HCT116 (cell line): ENCODE results near the gene TIAM2. TPM values are rescaled to one million over a fixed set of nuclear protein-coding genes. Genes with fewer than 3 reads are reported as not detected.

ENCODE experiments used
- ATAC-seq: fragments of 200-7000 bp; cut with Tn5 transposase; 2 replicates; pipeline ENCODE4 v1.9.1; 2020; ENCODE audit warnings: mild to moderate bottlenecking, moderate library complexity
- BruUV-seq: library from RNA; stranded (reverse); fragments of 400-500 nt; replicated peaks from 2 replicates; lab custom pipeline; 2021; lab: Mats Ljungman, UMichigan
- CTCF ChIA-PET: fragments of 300-600 bp; sonication (Branson Sonifier 250); formaldehyde crosslinking; loops from one replicate; lab custom pipeline; 2021; ENCODE audit warnings: antibody characterized with exemption; lab: Charles Lee
- POLR2A ChIA-PET: fragments of 300-600, 350-600 bp; sonication (Branson Sonifier 250); formaldehyde crosslinking; loops from one replicate; lab custom pipeline; 2021; ENCODE audit warnings: antibody characterized with exemption; lab: Charles Lee
- RAD21 ChIA-PET, 2 experiments: fragments of 300-600 bp; sonication (Branson Sonifier 250); formaldehyde crosslinking; loops; one replicate each; lab custom pipeline; 2023; ENCODE audit warnings: low total read pairs in 2 of 2; ENCODE audit not compliant: uncharacterized antibody in 2 of 2, unreplicated experiment in 2 of 2, low non-redundant PET in 1 of 2; lab: Charles Lee
- DNase-seq: peaks from one replicate; pipeline ENCODE4 v3.0.0-alpha.2; 2010; ENCODE audit warnings: low read depth, low spot score
- H2AFZ ChIP-seq: fragments of 200-600 bp; shearing (Covaris generic), sonication (generic); 2 replicates; pipeline ENCODE4 v1.6.1; 2017; ENCODE audit warnings: low read depth, mixed run types, mixed read lengths, antibody characterized with exemption, low read length; ENCODE audit not compliant: poor library complexity, severe bottlenecking
- H3K27ac ChIP-seq: 2 replicates; pipeline ENCODE4 v1.5.1; 2012; ENCODE audit warnings: low read depth, low read length
- H3K27me3 ChIP-seq: fragments of 200-600 bp; sonication (generic); 2 replicates; pipeline ENCODE4 v1.6.1; 2016; ENCODE audit warnings: mixed run types, low read length, mixed read lengths; ENCODE audit not compliant: insufficient read depth
- H3K36me3 ChIP-seq, 2 experiments: fragments of 200-500 bp in 1 of 2; fragments of 200-600 bp in 1 of 2; sonication (Bioruptor generic) in 1 of 2; sonication (generic) in 1 of 2; 2 replicates each; pipeline versions ENCODE4 v1.5.1 to v1.6.1; 2014 to 2016; ENCODE audit warnings: low read length in 2 of 2, inconsistent platforms in 1 of 2, mixed read lengths in 1 of 2, mixed run types in 1 of 2; ENCODE audit not compliant: insufficient read depth in 2 of 2, control insufficient read depth in 1 of 2
- H3K4me1 ChIP-seq, 2 experiments: fragments of 200-600 bp in 1 of 2; sonication (generic) in 1 of 2; 2 replicates each; pipeline versions ENCODE4 v1.5.1 to v1.6.1; 2012 to 2017; ENCODE audit warnings: low read length in 2 of 2, inconsistent platforms in 1 of 2, mild to moderate bottlenecking in 1 of 2, mixed read lengths in 1 of 2, mixed run types in 1 of 2, moderate library complexity in 1 of 2; ENCODE audit not compliant: insufficient read depth in 2 of 2, control insufficient read depth in 1 of 2
- H3K4me2 ChIP-seq: fragments of 200-600 bp; sonication (generic); 2 replicates; pipeline ENCODE4 v1.6.1; 2017; ENCODE audit warnings: mixed run types, low read length, mixed read lengths
- H3K4me3 ChIP-seq, 2 experiments: fragments of 200-600 bp in 1 of 2; sonication (generic) in 1 of 2; replicated peaks in 1 of 2; 2 replicates each; pipeline ENCODE4 v1.5.1; 2011 to 2016; ENCODE audit warnings: low read length in 2 of 2, control low read depth in 1 of 2, low read depth in 1 of 2, mild to moderate bottlenecking in 1 of 2, mixed read lengths in 1 of 2, mixed run types in 1 of 2
- H3K79me2 ChIP-seq: fragments of 200-600 bp; sonication (generic); 2 replicates; pipeline ENCODE4 v1.6.1; 2017; ENCODE audit warnings: mild to moderate bottlenecking, mixed run types, low read length, moderate library complexity, mixed read lengths; ENCODE audit not compliant: insufficient read depth
- H3K9ac ChIP-seq: fragments of 200-600 bp; sonication (generic); 2 replicates; pipeline ENCODE4 v1.6.1; 2016; ENCODE audit warnings: low read length, mixed read lengths
- H3K9me2 ChIP-seq: fragments of 200-600 bp; sonication (generic), shearing (Covaris generic); 2 replicates; pipeline ENCODE4 v1.6.1; 2017; ENCODE audit warnings: mixed run types, mild to moderate bottlenecking, moderate library complexity; ENCODE audit not compliant: insufficient read depth
- H3K9me3 ChIP-seq, 2 experiments: fragments of 200-500 bp in 1 of 2; fragments of 200-600 bp in 1 of 2; sonication (Bioruptor generic) in 1 of 2; sonication (generic) in 1 of 2; 2 replicates each; pipeline ENCODE4 v1.6.1; 2014 to 2017; ENCODE audit warnings: low read length in 2 of 2, mixed read lengths in 2 of 2, inconsistent platforms in 1 of 2, low read depth in 1 of 2, mild to moderate bottlenecking in 1 of 2, mixed run types in 1 of 2, moderate library complexity in 1 of 2; ENCODE audit not compliant: control insufficient read depth in 1 of 2, insufficient read depth in 1 of 2
- H4K20me1 ChIP-seq: fragments of 200-600 bp; sonication (generic), shearing (Covaris generic); 2 replicates; pipeline ENCODE4 v1.6.1; 2017; ENCODE audit warnings: mixed run types, mild to moderate bottlenecking, moderate library complexity; ENCODE audit not compliant: insufficient read depth
- CBX3 ChIP-seq: IDR thresholded peaks from 2 replicates; pipeline ENCODE4 v1.6.1; 2012; ENCODE audit warnings: low read depth
- CEBPB ChIP-seq: IDR thresholded peaks from 2 replicates; pipeline ENCODE4 v1.6.1; 2012; ENCODE audit warnings: low read depth
- EGR1 ChIP-seq: IDR thresholded peaks from 2 replicates; pipeline ENCODE4 v1.6.1; 2012; ENCODE audit warnings: low read depth
- ELF1 ChIP-seq: IDR thresholded peaks from 2 replicates; pipeline ENCODE4 v1.6.1; 2012; ENCODE audit warnings: low read depth, borderline replicate concordance
- EZH2 ChIP-seq: fragments of 200-600 bp; sonication (generic); IDR thresholded peaks from 2 replicates; pipeline ENCODE4 v1.6.1; 2017; ENCODE audit warnings: antibody characterized with exemption, mixed run types
- FOSL1 ChIP-seq: IDR thresholded peaks from 2 replicates; pipeline ENCODE4 v1.6.1; 2012; ENCODE audit warnings: low read depth
- POLR2A ChIP-seq: IDR thresholded peaks from 2 replicates; pipeline ENCODE4 v1.7.0; 2011; ENCODE audit warnings: borderline replicate concordance; ENCODE audit not compliant: insufficient read depth, insufficient read length; ENCODE audit errors: extremely low read depth
- POLR2AphosphoS5 ChIP-seq: IDR thresholded peaks from 2 replicates; pipeline ENCODE4 v1.6.1; 2011; ENCODE audit warnings: mild to moderate bottlenecking, low read depth, low read length, moderate library complexity
- RAD21 ChIP-seq: IDR thresholded peaks from 2 replicates; pipeline ENCODE4 v1.6.1; 2012; ENCODE audit warnings: low read depth, mild to moderate bottlenecking
- SIN3A ChIP-seq: IDR thresholded peaks from 2 replicates; pipeline ENCODE4 v1.6.1; 2012; ENCODE audit warnings: low read depth
- SP1 ChIP-seq: IDR thresholded peaks from 2 replicates; pipeline ENCODE4 v1.6.1; 2012; ENCODE audit warnings: low read depth
- SRF ChIP-seq: IDR thresholded peaks from 2 replicates; pipeline ENCODE4 v1.6.1; 2012; ENCODE audit warnings: low read depth
- YY1 ChIP-seq: IDR thresholded peaks from 2 replicates; pipeline ENCODE4 v1.6.1; 2011; ENCODE audit warnings: low read length, low read depth, moderate library complexity, mild to moderate bottlenecking; ENCODE audit not compliant: insufficient replicate concordance; ENCODE audit errors: extremely low read depth
- ZFX ChIP-seq: fragments of 450-650 bp; IDR thresholded peaks from 2 replicates; pipeline ENCODE4 v1.6.1; 2017
- ZNF274 ChIP-seq: fragments of 200-500 bp; sonication (Bioruptor generic); IDR thresholded peaks from 2 replicates; pipeline ENCODE4 v1.6.1; 2014; ENCODE audit warnings: mild to moderate bottlenecking, low read depth, low read length, inconsistent platforms
- intact Hi-C: fragments of 100-400 bp; cut with micrococcal nuclease; formaldehyde crosslinking; loops from 2 replicates; pipeline ENCODE4 v1.10.0; 2022
- total RNA-seq: library from RNA; stranded (reverse); gene quantifications from one replicate; pipeline ENCODE4 v1.2.1, GENCODE V29; 2021; ENCODE audit not compliant: unreplicated experiment
- TF ChIP-seq, protein P1 (sequence below): IDR thresholded peaks from 2 replicates; pipeline ENCODE4 v1.6.1; 2011; ENCODE audit warnings: mild to moderate bottlenecking, low read length, moderate library complexity; ENCODE audit not compliant: insufficient replicate concordance; ENCODE audit errors: extremely low read depth
- TF ChIP-seq, protein P2 (sequence below): IDR thresholded peaks from 2 replicates; pipeline ENCODE4 v1.6.1; 2012

TIAM2 gene
- total RNA-seq, 1 experiment from 2014 or later, result 9.4 TPM

DNA sequence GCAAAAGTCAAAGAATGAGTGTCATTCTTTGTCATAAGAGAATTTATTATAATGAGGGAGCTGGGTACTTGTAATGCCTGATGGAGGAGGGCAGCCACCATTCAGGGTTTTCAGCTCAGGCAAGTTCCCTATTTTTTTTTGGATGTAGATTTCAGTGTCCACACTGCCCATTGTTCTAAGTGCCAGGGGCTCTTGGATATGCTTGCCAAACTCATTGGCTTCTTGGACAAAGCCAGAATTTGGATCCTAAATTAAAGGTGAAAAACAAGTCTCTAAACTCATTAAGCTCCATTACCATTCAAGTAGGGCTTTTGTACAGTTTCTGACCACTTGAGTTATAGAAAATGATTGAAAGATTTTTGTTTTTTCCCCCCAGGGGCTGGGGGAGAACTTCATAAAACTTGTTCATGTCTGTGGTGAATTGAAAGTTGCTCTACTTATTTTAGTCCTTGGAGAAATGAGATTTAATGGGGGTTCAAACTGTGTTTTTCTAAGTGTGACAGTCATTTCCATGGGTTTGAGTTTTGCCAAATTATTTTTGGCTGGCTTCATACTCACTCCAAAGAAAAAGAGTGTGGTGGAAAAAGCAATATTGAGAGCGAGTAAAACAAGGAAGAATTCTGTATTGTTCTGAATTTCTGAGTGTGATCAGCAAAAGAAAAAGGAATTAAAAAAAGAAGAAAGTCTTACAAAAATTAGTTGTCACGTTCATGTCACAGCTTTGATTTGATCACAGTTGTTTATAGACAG, 46.0 kb downstream of the TIAM2 start:
- no peak for ATAC-seq
- CTCF ChIA-PET, result no interaction called here
- no peaks in the 10 kb centered on the region for H3K9me3 ChIP-seq
- intact Hi-C loops, result no loop called here
- RAD21 ChIA-PET, result no interaction called here
- H2AFZ ChIP-seq, result no peak overlapping the region
- H3K27ac ChIP-seq, result no peak overlapping the region
- H4K20me1 ChIP-seq, result no peaks in the 10 kb centered on the region
- H3K27me3 ChIP-seq, result no peaks in the 10 kb centered on the region
- POLR2A ChIA-PET, result no interaction called here
- H3K4me3 ChIP-seq, result no peak overlapping the region
- no peaks in the 10 kb centered on the region for H3K4me1 ChIP-seq
- no peaks in the 10 kb centered on the region for H3K36me3 ChIP-seq
- H3K9ac ChIP-seq, result no peak overlapping the region
- H3K9me2 ChIP-seq, result no peaks in the 10 kb centered on the region
- no TSS peak for BruUV-seq
- DNase-seq, result no peak
- no peaks in the 10 kb centered on the region for H3K79me2 ChIP-seq
- TF ChIP-seq ZFX (no peak), POLR2AphosphoS5 (no peak)
- TF ChIP-seq, all 23 proteins: peak for 0
- H3K4me2 ChIP-seq, result no peak overlapping the region

DNA sequence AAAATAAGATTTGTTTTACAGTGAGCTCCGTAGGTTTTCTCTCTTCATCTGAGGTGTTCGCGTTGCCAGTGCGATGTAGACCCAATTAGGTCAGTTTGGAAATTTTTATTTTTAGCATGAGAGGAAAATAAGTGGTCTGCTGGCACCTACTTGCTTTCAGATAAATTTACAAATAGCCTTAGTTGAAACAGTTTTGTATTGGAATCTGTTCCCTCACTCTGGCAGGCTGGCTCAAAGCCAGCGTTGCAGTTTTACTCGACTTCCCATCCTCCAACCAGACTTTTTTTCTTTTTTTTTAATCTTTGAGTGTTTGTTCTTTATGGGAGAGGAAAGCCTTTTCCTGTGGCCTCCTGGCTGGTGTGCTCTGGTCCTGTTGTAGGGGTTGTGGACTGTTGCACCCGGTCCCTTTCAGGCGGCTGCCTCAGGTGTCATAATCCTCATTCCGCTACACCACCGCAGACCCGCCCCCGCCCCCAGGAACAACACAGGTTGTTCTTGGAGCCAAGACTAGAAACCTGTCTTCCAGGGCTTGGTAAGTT, 46.7 kb downstream of the TIAM2 start:
- Histone ChIP-seq H3K27me3 (no peaks in the 10 kb centered on the region), H3K4me3 (no peak overlapping the region), H3K9ac (no peak overlapping the region), H2AFZ (no peak overlapping the region), H4K20me1 (no peaks in the 10 kb centered on the region), H3K27ac (no peak overlapping the region), H3K4me1 (no peaks in the 10 kb centered on the region), H3K79me2 (no peaks in the 10 kb centered on the region), H3K4me2 (no peak overlapping the region), H3K9me2 (no peaks in the 10 kb centered on the region), H3K9me3 (no peaks in the 10 kb centered on the region), H3K36me3 (no peaks in the 10 kb centered on the region)
- BruUV-seq, result no TSS peak
- intact Hi-C loops, result no loop called here
- no peak for ATAC-seq
- RAD21 ChIA-PET, result no interaction called here
- DNase-seq, result no peak
- POLR2A ChIA-PET, result no interaction called here
- CTCF ChIA-PET, result no interaction called here
- no peak for TF ChIP-seq FOSL1
- TF ChIP-seq SIN3A, result no peak
- TF ChIP-seq POLR2A, result no peak
- TF ChIP-seq EZH2, result no peak
- TF ChIP-seq RAD21, result no peak
- TF ChIP-seq, protein P1, sequence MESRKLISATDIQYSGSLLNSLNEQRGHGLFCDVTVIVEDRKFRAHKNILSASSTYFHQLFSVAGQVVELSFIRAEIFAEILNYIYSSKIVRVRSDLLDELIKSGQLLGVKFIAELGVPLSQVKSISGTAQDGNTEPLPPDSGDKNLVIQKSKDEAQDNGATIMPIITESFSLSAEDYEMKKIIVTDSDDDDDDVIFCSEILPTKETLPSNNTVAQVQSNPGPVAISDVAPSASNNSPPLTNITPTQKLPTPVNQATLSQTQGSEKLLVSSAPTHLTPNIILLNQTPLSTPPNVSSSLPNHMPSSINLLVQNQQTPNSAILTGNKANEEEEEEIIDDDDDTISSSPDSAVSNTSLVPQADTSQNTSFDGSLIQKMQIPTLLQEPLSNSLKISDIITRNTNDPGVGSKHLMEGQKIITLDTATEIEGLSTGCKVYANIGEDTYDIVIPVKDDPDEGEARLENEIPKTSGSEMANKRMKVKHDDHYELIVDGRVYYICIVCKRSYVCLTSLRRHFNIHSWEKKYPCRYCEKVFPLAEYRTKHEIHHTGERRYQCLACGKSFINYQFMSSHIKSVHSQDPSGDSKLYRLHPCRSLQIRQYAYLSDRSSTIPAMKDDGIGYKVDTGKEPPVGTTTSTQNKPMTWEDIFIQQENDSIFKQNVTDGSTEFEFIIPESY, result no peak
- no peak for TF ChIP-seq SRF
- no peak for TF ChIP-seq ELF1
- no peak for TF ChIP-seq SP1
- no peak for TF ChIP-seq ZNF274
- no peak for TF ChIP-seq EGR1
- TF ChIP-seq, protein P2, sequence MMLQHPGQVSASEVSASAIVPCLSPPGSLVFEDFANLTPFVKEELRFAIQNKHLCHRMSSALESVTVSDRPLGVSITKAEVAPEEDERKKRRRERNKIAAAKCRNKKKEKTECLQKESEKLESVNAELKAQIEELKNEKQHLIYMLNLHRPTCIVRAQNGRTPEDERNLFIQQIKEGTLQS, result no peak
- TF ChIP-seq CBX3, result no peak
- no peak for TF ChIP-seq CEBPB
- TF ChIP-seq YY1, result no peak
